ENCODE measurements around the gene LTC4S.

DNA sequence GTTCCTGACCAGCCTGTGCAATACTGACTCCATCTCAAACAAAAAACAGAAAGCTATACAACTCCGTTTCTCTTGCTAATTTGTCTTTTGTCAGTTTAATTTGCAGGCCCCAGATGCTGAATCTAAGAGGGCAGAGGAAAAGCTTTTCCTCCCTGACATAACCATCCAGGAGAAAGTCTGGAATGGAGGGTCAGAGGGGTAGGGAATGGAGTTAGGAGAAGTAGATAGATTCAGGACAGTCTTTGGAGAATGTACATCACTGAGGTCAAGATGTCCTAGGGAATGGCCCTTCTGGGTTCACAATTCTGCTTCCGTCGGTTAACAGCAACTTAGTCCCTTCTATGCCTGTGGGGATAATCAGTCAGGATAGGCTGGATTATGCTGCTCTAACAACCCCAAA is 20.3 kb downstream of the LTC4S start:
- no peak for TF ChIP-seq CTCF (conservative IDR thresholded peaks at IDR 0.05; ENCODE audit: low read length)
- TF ChIP-seq EZH2phosphoT487 (IDR thresholded peaks at IDR 0.05; ENCODE audit: borderline replicate concordance, low read depth, low read length) = no peak
